Mesendoderm (in vitro differentiated cells): ENCODE results near the gene GNAT3.

Experiments used
- DNase-seq: peaks from one replicate; pipeline ENCODE4 v3.0.0; 2013
- H2AK5ac ChIP-seq: 2 replicates; pipeline ENCODE4 v1.6.1; 2013; ENCODE audit warnings: low read length, inconsistent platforms
- H2BK120ac ChIP-seq: 2 replicates; pipeline ENCODE4 v1.6.1; 2013; ENCODE audit warnings: low read depth, mild to moderate bottlenecking, low read length, moderate library complexity, mixed read lengths
- H2BK15ac ChIP-seq: replicated peaks from 2 replicates; pipeline ENCODE4 v1.6.1; 2013; ENCODE audit warnings: low read depth, mild to moderate bottlenecking, moderate library complexity
- H2BK5ac ChIP-seq: 2 replicates; pipeline ENCODE4 v1.6.1; 2013; ENCODE audit warnings: low read length, inconsistent platforms
- H3K18ac ChIP-seq: 2 replicates; pipeline ENCODE4 v1.6.1; 2013; ENCODE audit warnings: mild to moderate bottlenecking, low read length, mixed read lengths
- H3K23ac ChIP-seq: one replicate; pipeline ENCODE4 v1.6.1; 2013; ENCODE audit warnings: low read length
- H3K27ac ChIP-seq: 2 replicates; pipeline ENCODE4 v1.5.1; 2013; ENCODE audit warnings: low read depth, mild to moderate bottlenecking, inconsistent platforms, low read length, moderate library complexity
- H3K27me3 ChIP-seq: 2 replicates; pipeline ENCODE4 v1.6.1; 2013; ENCODE audit warnings: low read length, control low read depth, mild to moderate bottlenecking, inconsistent platforms; ENCODE audit not compliant: insufficient read depth, poor library complexity
- H3K36me3 ChIP-seq: 2 replicates; pipeline ENCODE4 v1.6.1; 2013; ENCODE audit warnings: low read length, inconsistent platforms; ENCODE audit not compliant: control insufficient read depth, insufficient read depth
- H3K4ac ChIP-seq: one replicate; pipeline ENCODE4 v1.6.1; 2013; ENCODE audit warnings: low read depth, mild to moderate bottlenecking, low read length, moderate library complexity
- H3K4me1 ChIP-seq: 2 replicates; pipeline ENCODE4 v1.6.1; 2013; ENCODE audit warnings: low read depth, low read length, inconsistent platforms; ENCODE audit not compliant: control insufficient read depth
- H3K4me2 ChIP-seq: 2 replicates; pipeline ENCODE4 v1.6.1; 2013; ENCODE audit warnings: low read length
- H3K4me3 ChIP-seq: 2 replicates; pipeline ENCODE4 v1.5.1; 2013; ENCODE audit warnings: mild to moderate bottlenecking, low read length
- H3K56ac ChIP-seq: one replicate; pipeline ENCODE4 v1.6.1; 2013; ENCODE audit warnings: low read length
- H3K79me1 ChIP-seq: 2 replicates; pipeline ENCODE4 v1.6.1; 2013; ENCODE audit warnings: low read length, inconsistent platforms
- H3K79me2 ChIP-seq: 2 replicates; pipeline ENCODE4 v1.6.1; 2013; ENCODE audit warnings: mild to moderate bottlenecking, low read length; ENCODE audit not compliant: control insufficient read depth, insufficient read depth
- H3K9ac ChIP-seq: 2 replicates; pipeline ENCODE4 v1.6.1; 2013; ENCODE audit warnings: low read length, inconsistent platforms
- H4K5ac ChIP-seq: one replicate; pipeline ENCODE4 v1.6.1; 2013; ENCODE audit warnings: low read length
- H4K8ac ChIP-seq: one replicate; pipeline ENCODE4 v1.6.1; 2013; ENCODE audit warnings: low read depth, mild to moderate bottlenecking, control low read depth, low read length, moderate library complexity
- WGBS: extraction: QIAGEN DNeasy Blood & Tissue Kit; methylation state at CpG from one replicate; pipeline ENCODE4 v1.1.7; 2013; ENCODE audit warnings: low lambda C conversion rate, missing lambda C conversion rate; ENCODE audit not compliant: insufficient coverage; ENCODE audit errors: extremely low coverage; 5-methylcytosine and 5-hydroxymethylcytosine counted together

Gene GNAT3

DNA sequence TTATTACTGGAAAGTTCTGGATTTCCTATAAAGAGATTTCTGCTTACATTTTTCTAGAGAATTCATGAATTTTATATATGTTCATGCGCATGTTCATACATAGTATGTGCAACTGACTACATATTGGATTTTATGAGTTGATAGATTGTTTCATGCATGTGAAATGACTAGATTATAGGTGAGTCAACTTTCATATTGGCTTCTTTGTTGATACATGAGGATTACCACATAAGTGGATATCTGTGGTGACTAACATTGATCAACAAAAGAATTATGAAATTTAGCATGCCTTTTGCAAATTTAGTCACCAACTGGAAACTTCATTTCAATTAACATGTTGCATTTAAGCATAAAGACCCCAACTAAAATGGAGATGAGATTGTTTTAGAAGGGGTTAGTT lies 99.0 kb downstream of the GNAT3 start:
- Histone ChIP-seq H3K36me3 (no peaks in the 10 kb centered on the region), H3K27ac (no peak overlapping the region), H2BK15ac (no peak overlapping the region), H3K56ac (no peak overlapping the region), H2BK5ac (no peak overlapping the region), H3K9ac (no peak overlapping the region), H3K23ac (no peak overlapping the region), H3K27me3 (no peaks in the 10 kb centered on the region), H4K5ac (no peak overlapping the region), H2AK5ac (no peak overlapping the region), H3K4ac (no peak overlapping the region), H3K4me1 (no peaks in the 10 kb centered on the region), H2BK120ac (no peak overlapping the region), H3K4me2 (no peak overlapping the region), H3K4me3 (no peak overlapping the region), H3K18ac (no peak overlapping the region), H3K79me1 (no peaks in the 10 kb centered on the region), H4K8ac (no peak overlapping the region), H3K79me2 (no peaks in the 10 kb centered on the region)
- WGBS, result no CpG with 5 or more reads among the region's 1 CpG
- no peak for DNase-seq

DNA sequence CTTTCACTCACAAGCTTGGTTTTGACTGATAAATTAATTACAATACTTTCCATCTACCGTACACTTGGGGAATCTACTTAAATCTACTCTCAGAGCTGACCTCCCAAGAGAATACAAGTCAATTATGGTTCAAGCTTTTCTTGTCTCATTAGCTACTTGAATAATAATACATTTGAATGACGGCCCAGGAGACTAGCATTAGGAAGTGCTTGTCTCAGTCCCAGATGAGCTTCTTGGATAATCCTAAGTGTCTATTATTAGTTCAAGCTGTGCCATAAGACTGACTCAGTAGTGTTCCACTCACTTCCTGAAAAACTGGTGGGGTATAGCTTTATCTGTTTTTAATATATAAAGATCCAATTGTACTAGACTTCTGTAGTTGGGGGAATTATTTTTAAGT lies 100.2 kb downstream of the GNAT3 start:
- Histone ChIP-seq H3K4me2 (no peak overlapping the region), H3K18ac (no peak overlapping the region), H4K5ac (no peak overlapping the region), H3K4me1 (no peaks in the 10 kb centered on the region), H2BK5ac (no peak overlapping the region), H2BK15ac (no peak overlapping the region), H3K4ac (no peak overlapping the region), H3K4me3 (no peak overlapping the region), H4K8ac (no peak overlapping the region), H3K79me1 (no peaks in the 10 kb centered on the region), H3K56ac (no peak overlapping the region), H3K27me3 (no peaks in the 10 kb centered on the region), H3K9ac (no peak overlapping the region), H3K36me3 (no peaks in the 10 kb centered on the region), H3K79me2 (no peaks in the 10 kb centered on the region), H2AK5ac (no peak overlapping the region), H2BK120ac (no peak overlapping the region), H3K27ac (no peak overlapping the region), H3K23ac (no peak overlapping the region)
- no peak for DNase-seq
- no CpG with 5 or more reads among the region's 2 CpGs for WGBS

DNA sequence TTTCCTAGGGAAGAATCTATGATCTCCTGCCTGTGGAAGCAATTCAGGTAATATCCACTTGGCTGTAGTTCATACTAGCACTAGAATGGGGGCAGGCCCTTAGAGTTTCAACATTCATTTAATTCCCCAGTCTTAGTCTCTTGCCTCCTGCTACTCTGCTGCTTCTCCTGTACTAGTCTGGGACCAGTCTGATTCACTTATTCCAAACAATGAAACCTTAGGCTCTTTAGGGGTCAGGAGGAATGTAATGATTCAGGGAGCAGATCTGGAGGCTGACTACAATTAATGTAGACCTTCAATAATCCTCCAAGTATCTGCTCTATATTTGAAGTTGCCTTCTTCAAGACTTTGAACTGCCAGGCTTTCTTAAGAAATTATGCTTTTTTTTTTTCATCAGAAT lies 101.8 kb downstream of the GNAT3 start:
- no peak for DNase-seq
- Histone ChIP-seq H3K56ac (no peak overlapping the region), H3K79me1 (no peaks in the 10 kb centered on the region)

More for the DNA sequence above, 101.8 kb downstream of the GNAT3 start:
- Histone ChIP-seq H3K27me3 (no peaks in the 10 kb centered on the region), H4K5ac (no peak overlapping the region), H2BK5ac (no peak overlapping the region), H3K36me3 (no peaks in the 10 kb centered on the region), H3K4ac (no peak overlapping the region), H3K9ac (no peak overlapping the region), H2BK120ac (no peak overlapping the region), H4K8ac (no peak overlapping the region), H3K79me2 (no peaks in the 10 kb centered on the region), H3K4me1 (no peaks in the 10 kb centered on the region), H3K4me3 (no peak overlapping the region), H3K4me2 (no peak overlapping the region), H2BK15ac (no peak overlapping the region), H3K18ac (no peak overlapping the region), H3K27ac (no peak overlapping the region), H2AK5ac (no peak overlapping the region), H3K23ac (no peak overlapping the region)
